Activated CD4-positive, alpha-beta T cell treated with anti-CD3 and anti-CD28 coated beads, Interleukin-2, amount 10 ng/mL, durations not matched to agents 7 days and 5 days (primary cell): ENCODE measurements around the gene IMPACT. TPM values are rescaled to one million over a fixed set of nuclear protein-coding genes. Genes with fewer than 3 reads are reported as not detected.

Experiments used
- CTCF ChIA-PET: fragments of 350-600 bp; sonication (Branson Sonifier 250); formaldehyde crosslinking; loops from one replicate; lab custom pipeline; 2021; ENCODE audit warnings: antibody characterized with exemption; lab: Charles Lee
- POLR2A ChIA-PET: fragments of 350-600 bp; sonication (Branson Sonifier 250); formaldehyde crosslinking; loops from one replicate; lab custom pipeline; 2021; ENCODE audit warnings: antibody characterized with exemption; lab: Charles Lee
- DNase-seq: peaks from one replicate; pipeline ENCODE4 v3.0.0-alpha.2; 2020
- H3K27ac Mint-ChIP-seq: one replicate; pipeline ENCODE4 v1.8.0; 2021; ENCODE audit warnings: mild to moderate bottlenecking, moderate library complexity, mixed read lengths
- H3K27me3 Mint-ChIP-seq: one replicate; pipeline ENCODE4 v1.8.0; 2021; ENCODE audit warnings: mixed read lengths
- H3K36me3 Mint-ChIP-seq: one replicate; pipeline ENCODE4 v1.8.0; 2021; ENCODE audit warnings: low read depth, mixed read lengths
- H3K4me1 Mint-ChIP-seq: one replicate; pipeline ENCODE4 v1.8.0; 2021; ENCODE audit warnings: mixed read lengths
- H3K4me3 Mint-ChIP-seq: one replicate; pipeline ENCODE4 v1.8.0; 2021; ENCODE audit warnings: mild to moderate bottlenecking, moderate library complexity, mixed read lengths
- H3K9me3 Mint-ChIP-seq: one replicate; pipeline ENCODE4 v1.8.0; 2021; ENCODE audit warnings: mixed read lengths
- total RNA-seq, 2 experiments: library from RNA; stranded (reverse); gene quantifications; one replicate each; pipeline ENCODE4 v1.2.3, GENCODE V29; 2021

The IMPACT gene
- total RNA-seq, 2 experiments from 2014 or later, result 9.3 TPM

DNA sequence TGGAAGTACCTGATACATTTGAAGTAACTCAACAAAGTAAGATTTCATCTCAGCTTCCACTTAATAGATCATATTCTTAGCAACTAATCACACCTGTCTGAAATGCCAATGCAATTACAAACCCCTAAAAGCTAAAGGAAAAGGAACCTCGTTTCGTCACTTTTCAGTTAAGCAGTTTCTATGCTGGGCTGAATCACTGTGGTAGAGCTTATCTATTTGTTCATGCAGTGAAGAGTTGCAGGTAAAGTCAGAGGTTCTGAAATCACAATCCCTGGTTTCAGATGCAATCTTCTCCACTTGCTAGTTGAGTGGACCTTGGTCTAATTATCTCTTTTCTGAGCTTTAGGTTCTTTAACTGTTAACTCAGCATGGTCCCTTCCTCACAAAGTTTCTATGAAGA lies 40.3 kb downstream of the IMPACT start:
- Mint-ChIP-seq H3K36me3 (peaks cover 2% of the 10 kb centered on the region), H3K4me1 (peaks cover 8% of the 10 kb centered on the region), H3K4me3 (no peak overlapping the region), H3K9me3 (no peaks in the 10 kb centered on the region), H3K27me3 (peaks cover 3% of the 10 kb centered on the region), H3K27ac (no peak overlapping the region)
- ChIA-PET POLR2A (no interaction called here), CTCF (no interaction called here)
- DNase-seq, result no peak

DNA sequence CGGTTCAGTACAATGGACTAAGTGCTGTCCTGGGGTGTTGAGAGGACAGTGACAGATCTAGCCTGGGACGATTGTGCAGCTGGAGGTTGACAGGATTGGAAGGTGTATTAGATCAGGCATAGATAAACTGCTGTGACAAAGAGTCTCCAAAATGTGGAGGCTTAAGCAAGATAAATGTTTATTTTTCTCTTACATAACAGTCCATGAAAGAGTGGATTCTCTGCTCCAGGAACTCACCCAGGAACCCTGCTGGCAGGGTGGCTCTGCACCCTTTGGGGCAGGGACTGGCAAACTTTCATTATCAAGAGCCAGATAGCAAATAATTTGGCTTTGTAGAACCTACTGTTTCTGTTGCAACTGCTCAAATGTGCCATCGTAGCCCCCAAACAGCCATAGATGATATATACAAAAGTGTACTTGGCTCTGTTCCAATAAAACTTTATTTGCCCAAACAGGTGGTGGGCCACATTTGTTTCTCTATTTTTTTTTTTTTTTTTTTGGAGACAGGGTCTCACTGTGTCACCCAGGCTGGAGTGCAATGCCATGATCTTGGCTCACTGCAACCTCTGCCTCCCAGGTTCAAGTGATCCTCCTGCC lies 43.6 kb downstream of the IMPACT start:
- Mint-ChIP-seq H3K36me3 (peaks cover under 1% of the 10 kb centered on the region), H3K4me1 (peaks cover 2% of the 10 kb centered on the region), H3K27ac (no peak overlapping the region), H3K4me3 (no peak overlapping the region), H3K9me3 (no peaks in the 10 kb centered on the region), H3K27me3 (peaks cover 6% of the 10 kb centered on the region)
- CTCF ChIA-PET, result no interaction called here
- POLR2A ChIA-PET, result no interaction called here
- DNase-seq, result no peak

DNA sequence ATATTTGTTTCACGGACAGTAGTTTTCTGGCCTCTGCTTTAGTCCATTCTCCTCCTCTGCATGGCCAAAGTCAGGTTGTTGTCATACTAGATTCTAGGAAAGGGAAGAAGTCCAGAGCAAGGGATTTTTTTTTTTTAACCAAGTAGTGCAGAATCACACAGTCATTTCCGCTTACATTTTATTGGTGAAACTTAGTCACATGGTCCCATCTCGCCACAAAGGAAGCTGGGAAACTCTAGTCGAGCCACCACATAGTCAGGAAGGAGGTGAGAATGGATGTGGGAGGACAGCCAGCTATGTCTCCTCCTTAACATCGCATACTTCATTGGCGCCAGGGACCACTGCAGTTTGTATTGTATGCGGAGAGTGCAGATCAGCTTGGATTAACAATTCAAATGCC lies 44.3 kb downstream of the IMPACT start:
- no peaks in the 10 kb centered on the region for H3K9me3 Mint-ChIP-seq
- H3K4me1 Mint-ChIP-seq, result peaks cover 6% of the 10 kb centered on the region
- DNase-seq, result no peak
- no peak overlapping the region for H3K27ac Mint-ChIP-seq
- CTCF ChIA-PET, result no interaction called here
- POLR2A ChIA-PET, result no interaction called here
- H3K36me3 Mint-ChIP-seq, result no peaks in the 10 kb centered on the region
- peaks cover 5% of the 10 kb centered on the region for H3K27me3 Mint-ChIP-seq
- no peak overlapping the region for H3K4me3 Mint-ChIP-seq

DNA sequence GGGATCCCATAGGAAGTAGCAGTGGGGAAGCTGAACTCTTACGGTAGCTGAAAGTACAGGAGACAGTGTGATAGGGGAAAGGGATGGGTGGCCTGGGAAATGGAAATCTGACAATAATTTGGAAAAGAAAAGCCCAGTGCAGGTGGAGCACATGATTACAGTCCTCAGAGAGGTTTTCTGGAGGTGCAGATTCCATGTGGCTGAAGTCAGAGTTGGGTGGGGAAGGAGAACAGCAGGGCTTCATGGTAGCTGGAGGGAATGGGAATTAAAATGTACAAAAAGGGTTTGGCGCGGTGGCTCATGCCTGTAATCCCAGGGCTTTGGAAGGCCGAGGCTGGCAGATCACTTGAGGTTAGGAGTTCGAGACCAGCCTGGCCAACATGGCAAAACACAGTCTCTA lies 46.1 kb downstream of the IMPACT start:
- no peak for DNase-seq
- Mint-ChIP-seq H3K27me3 (peaks cover 5% of the 10 kb centered on the region), H3K4me1 (peaks cover 10% of the 10 kb centered on the region), H3K4me3 (no peak overlapping the region), H3K9me3 (no peaks in the 10 kb centered on the region), H3K36me3 (no peaks in the 10 kb centered on the region), H3K27ac (no peak overlapping the region)
- ChIA-PET CTCF (no interaction called here), POLR2A (no interaction called here)

DNA sequence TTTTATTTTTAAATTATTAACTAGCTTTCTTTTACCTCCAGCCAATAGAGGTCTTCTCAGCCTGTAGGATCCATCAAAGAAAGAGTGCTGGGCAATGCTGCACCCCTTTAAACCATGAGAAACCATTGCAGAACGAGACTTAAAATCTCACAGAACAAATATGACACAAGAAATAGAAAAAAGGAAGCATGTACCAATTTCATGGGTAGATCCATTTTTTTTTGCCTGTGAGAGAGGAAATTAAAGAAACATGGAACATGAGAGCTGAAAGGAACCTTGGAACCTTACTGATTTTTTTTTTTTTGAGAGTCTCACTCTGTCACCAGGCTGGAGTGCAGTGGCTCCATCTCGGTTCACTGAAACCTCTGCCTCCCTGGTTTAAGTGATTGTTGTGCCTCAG lies 47.9 kb downstream of the IMPACT start:
- no peak for DNase-seq
- H3K36me3 Mint-ChIP-seq, result no peaks in the 10 kb centered on the region
- H3K27me3 Mint-ChIP-seq, result peaks cover 5% of the 10 kb centered on the region
- no peaks in the 10 kb centered on the region for H3K9me3 Mint-ChIP-seq
- H3K27ac Mint-ChIP-seq, result no peak overlapping the region
- no peak overlapping the region for H3K4me3 Mint-ChIP-seq
- POLR2A ChIA-PET, result no interaction called here
- H3K4me1 Mint-ChIP-seq, result peaks cover 10% of the 10 kb centered on the region
- CTCF ChIA-PET, result interaction anchor here (0.6 to 1.3 kb wide), 3 partner anchors 13 to 61 kb away, joined by 3 to 7 read pairs (median 3); no protein-coding TSS in a partner anchor

DNA sequence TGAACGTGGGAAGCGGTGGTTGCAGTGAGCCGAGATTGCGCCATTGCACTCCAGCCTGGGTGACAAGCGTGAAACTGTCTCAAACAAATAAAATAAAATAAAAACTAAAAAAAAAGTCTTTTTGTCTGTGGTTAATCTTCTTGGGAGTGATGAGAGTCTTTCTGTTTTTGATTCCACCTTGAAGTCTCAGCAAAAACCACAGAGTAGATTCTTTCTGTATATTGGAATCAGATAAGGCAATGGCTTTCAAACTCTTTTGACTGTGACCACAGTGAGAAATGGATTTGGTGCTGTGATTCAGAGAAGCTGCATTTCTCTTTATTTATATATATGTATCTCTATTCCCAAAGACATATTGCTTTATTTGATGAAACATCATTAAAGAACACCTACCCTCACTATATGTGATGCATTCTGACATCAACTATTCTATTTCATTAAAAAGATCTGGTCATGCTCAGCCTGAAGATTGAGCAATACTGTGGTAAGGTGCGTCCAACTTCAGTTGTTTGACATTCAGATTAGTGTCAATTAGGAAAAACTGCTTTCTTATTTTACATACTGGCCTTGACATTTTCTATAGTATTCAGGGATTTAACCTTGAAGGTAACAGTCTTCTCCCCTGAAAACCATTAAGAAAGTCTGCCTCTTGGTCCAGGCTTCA lies 49.6 kb downstream of the IMPACT start:
- Mint-ChIP-seq H3K27ac (no peak overlapping the region), H3K27me3 (peaks cover 6% of the 10 kb centered on the region), H3K9me3 (peaks cover 5% of the 10 kb centered on the region), H3K4me3 (no peak overlapping the region), H3K4me1 (peaks cover 10% of the 10 kb centered on the region), H3K36me3 (no peaks in the 10 kb centered on the region)
- POLR2A ChIA-PET, result no interaction called here
- DNase-seq, result no peak
- CTCF ChIA-PET, result no interaction called here

DNA sequence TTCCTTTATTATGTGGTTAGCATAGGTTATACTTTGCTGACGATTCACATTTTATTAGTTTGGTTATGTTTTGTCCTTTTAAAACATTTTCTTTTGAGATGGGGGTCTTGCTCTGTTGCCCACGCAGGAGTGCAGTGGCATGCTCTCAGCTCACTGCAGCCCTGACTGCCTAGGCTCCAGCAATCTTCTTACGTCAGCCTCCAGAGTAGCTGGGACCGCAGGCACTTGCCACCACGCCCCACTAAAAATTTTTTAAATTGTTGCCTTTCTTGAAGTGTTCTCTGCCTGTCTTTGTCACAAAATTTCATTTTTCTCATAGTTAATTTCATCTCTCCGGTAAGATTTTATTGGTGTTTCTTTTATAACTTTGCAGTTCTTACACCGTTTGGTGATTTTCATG lies 52.9 kb downstream of the IMPACT start:
- Mint-ChIP-seq H3K27me3 (peaks cover 2% of the 10 kb centered on the region), H3K9me3 (peaks cover 5% of the 10 kb centered on the region)
- CTCF ChIA-PET, result no interaction called here

DNA sequence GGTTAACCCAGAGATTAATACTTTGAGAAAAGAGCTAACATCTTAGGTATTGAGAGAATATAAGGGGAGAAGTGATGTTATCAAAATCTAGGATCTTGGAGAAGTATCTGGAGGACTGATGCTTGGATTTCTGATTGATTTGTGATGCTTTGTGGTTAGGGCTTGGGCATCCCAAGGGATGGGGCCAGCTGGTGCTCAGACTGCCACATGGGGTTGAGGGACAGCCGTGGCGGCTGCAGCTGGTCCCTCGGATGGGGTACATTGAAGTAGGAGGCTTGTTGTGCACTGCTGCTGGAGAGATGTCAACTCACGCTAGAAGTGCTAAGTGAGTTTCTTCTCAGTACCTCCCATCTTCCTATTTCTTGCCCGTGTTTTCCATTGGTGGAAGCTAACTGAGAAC lies 56.4 kb downstream of the IMPACT start:
- peaks cover 5% of the 10 kb centered on the region for H3K9me3 Mint-ChIP-seq
- peaks cover 8% of the 10 kb centered on the region for H3K27me3 Mint-ChIP-seq
- no peak overlapping the region for H3K4me3 Mint-ChIP-seq
- ChIA-PET POLR2A (no interaction called here), CTCF (no interaction called here)
- no peaks in the 10 kb centered on the region for H3K4me1 Mint-ChIP-seq
- no peaks in the 10 kb centered on the region for H3K36me3 Mint-ChIP-seq
- no peak overlapping the region for H3K27ac Mint-ChIP-seq
- no peak for DNase-seq

More for the DNA sequence above, 52.9 kb downstream of the IMPACT start:
- no peaks in the 10 kb centered on the region for H3K36me3 Mint-ChIP-seq
- POLR2A ChIA-PET, result no interaction called here
- H3K4me1 Mint-ChIP-seq, result peaks cover 10% of the 10 kb centered on the region
- no peak for DNase-seq
- H3K4me3 Mint-ChIP-seq, result no peak overlapping the region
- H3K27ac Mint-ChIP-seq, result no peak overlapping the region

DNA sequence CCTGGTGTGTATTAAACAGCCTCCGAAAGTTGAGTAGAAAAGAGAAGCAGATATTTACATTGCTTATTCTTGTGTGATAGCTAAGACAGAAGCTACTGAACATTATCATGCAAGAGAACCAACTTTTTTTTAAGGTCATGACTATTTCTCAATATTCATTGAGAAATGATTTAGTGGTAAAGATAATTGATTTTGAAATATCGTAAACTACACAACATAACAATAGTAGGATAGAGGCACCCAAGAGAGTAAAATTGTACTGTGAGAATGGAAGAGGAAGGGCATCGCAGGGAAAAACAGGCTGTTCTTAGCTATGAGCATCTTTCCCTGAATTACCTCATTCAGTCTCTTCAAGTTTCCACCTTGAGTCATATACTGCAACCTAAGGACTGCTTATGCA lies 59.2 kb downstream of the IMPACT start:
- POLR2A ChIA-PET, result no interaction called here
- CTCF ChIA-PET, result no interaction called here
- Mint-ChIP-seq H3K27me3 (peaks cover 6% of the 10 kb centered on the region), H3K36me3 (no peaks in the 10 kb centered on the region), H3K27ac (no peak overlapping the region), H3K9me3 (no peaks in the 10 kb centered on the region), H3K4me3 (no peak overlapping the region), H3K4me1 (peaks cover 3% of the 10 kb centered on the region)
- no peak for DNase-seq

DNA sequence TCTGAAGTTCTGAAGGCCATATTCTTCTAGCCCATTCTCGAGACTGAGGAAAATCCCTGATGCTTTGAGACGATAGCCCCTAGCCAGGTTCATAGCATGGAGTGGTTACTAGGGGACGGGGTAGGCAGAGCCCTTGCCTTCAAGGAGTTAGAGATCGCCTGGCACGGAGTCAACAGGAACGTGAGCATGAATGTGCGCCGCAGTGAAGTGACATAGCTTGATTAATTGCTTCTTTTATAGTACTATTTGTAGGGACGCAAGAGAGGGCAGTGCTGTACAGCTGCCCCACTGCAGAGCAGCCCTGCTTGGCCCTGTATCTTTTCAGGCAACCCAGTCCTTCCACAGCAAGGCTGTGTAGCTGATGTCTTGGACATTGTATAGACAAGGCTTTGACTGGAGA lies 60.2 kb downstream of the IMPACT start:
- Mint-ChIP-seq H3K36me3 (no peaks in the 10 kb centered on the region), H3K4me1 (peaks cover 5% of the 10 kb centered on the region), H3K9me3 (no peaks in the 10 kb centered on the region), H3K27me3 (peaks cover 6% of the 10 kb centered on the region), H3K27ac (no peak overlapping the region), H3K4me3 (no peak overlapping the region)
- ChIA-PET POLR2A (no interaction called here), CTCF (interaction anchor here (1.8 to 2.8 kb wide), 2 partner anchors 13 to 127 kb away, joined by 7 to 31 read pairs; no protein-coding TSS in a partner anchor)
- no peak for DNase-seq

DNA sequence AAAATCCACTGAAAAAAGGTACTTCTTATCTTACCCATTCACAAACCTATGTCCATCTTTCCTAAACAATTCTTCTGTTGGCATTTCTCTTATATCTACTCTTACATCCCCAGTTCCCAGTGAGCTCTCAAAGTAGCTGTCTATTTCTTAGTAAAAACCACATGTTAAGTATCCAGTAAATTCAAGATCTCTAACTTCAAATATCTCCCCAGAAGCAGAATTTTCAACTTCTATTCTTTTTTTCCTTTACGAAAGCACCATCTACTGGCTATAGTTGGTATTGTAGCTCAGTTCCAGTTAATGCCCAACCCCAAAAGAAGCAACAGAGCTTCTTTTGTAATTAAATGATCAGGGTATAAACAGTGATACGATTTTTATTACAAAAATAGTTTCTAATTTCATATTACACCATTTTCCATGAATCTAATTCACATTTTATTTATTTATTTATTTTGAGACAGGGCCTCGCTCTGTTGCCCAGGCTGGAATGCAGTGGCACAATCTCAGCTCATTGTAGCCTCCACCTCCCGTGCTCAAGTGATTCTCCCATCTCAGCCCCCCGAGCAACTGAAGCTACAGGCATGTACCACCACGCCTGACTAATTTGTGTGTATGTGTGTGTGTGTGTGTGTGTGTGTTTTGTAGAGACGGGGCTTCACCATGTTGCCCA lies 62.5 kb downstream of the IMPACT start:
- Mint-ChIP-seq H3K9me3 (no peaks in the 10 kb centered on the region), H3K27me3 (peaks cover 14% of the 10 kb centered on the region), H3K27ac (no peak overlapping the region), H3K4me3 (no peak overlapping the region), H3K36me3 (no peaks in the 10 kb centered on the region), H3K4me1 (peaks cover 8% of the 10 kb centered on the region)
- ChIA-PET CTCF (interaction anchor here (0.8 to 2.8 kb wide), 7 partner anchors 11 to 129 kb away, joined by 3 to 31 read pairs (median 3); partner anchors contain the start of gene OSBPL1A), POLR2A (interaction anchor here (1.0 kb wide), 1 partner anchor 130 kb away, joined by 3 read pairs; no protein-coding TSS in a partner anchor)
- peak; percentile 29 for DNase-seq

DNA sequence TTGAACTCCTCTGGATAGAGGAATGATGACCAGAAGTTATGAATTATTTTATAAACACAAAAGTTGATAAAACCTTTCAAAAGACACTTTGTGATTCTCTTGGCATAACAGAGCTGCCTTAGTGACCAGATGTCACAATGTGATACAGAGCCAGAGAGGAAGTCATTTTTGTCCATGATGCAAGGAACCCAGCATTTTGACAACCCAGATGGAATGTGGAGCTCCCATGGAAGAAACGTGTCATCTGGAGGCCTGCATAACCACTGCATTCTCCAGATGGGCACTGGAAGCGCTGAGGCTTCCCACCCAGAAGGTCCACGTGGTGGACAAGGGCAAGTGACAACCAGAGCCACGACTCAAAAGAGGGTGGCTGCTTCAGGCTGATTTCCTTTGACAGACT lies 64.1 kb downstream of the IMPACT start:
- no peaks in the 10 kb centered on the region for H3K36me3 Mint-ChIP-seq
- peaks cover 22% of the 10 kb centered on the region for H3K27me3 Mint-ChIP-seq
- ChIA-PET POLR2A (no interaction called here), CTCF (interaction anchor here (0.7 kb wide), 1 partner anchor 131 kb away, joined by 3 read pairs; no protein-coding TSS in a partner anchor)
- H3K4me1 Mint-ChIP-seq, result peaks cover 8% of the 10 kb centered on the region
- no peak overlapping the region for H3K27ac Mint-ChIP-seq
- no peak for DNase-seq
- peaks cover 2% of the 10 kb centered on the region for H3K9me3 Mint-ChIP-seq
- H3K4me3 Mint-ChIP-seq, result no peak overlapping the region
